Kidney epithelial cell (primary cell): ENCODE data around the gene GRIK2. TPM values are rescaled to one million over a fixed set of nuclear protein-coding genes. Genes with fewer than 3 reads are reported as not detected.

Experiments used
- DNase-seq: peaks from one replicate; pipeline ENCODE4 v3.0.0-alpha.2; 2010; ENCODE audit warnings: low read depth
- H3K27me3 ChIP-seq: 2 replicates; pipeline ENCODE4 v1.6.0; 2011; ENCODE audit warnings: low read length; ENCODE audit not compliant: control insufficient read depth, insufficient read depth
- H3K36me3 ChIP-seq: 2 replicates; pipeline ENCODE4 v1.5.1; 2011; ENCODE audit warnings: low read length; ENCODE audit not compliant: control insufficient read depth, insufficient read depth
- H3K4me3 ChIP-seq: 2 replicates; pipeline ENCODE4 v1.5.1; 2011; ENCODE audit warnings: low read depth, mild to moderate bottlenecking, control low read depth, low read length
- total RNA-seq: library from RNA; depleted of rRNA; stranded (reverse); fragments of >200 nt; gene quantifications from 2 replicates; pipeline ENCODE4 v1.2.3, GENCODE V29; 2015
- TF ChIP-seq, protein P1 (sequence below): IDR thresholded peaks from 2 replicates; pipeline ENCODE4 v1.5.1; 2011; ENCODE audit warnings: mild to moderate bottlenecking, moderate library complexity, low read length, control low read depth, inconsistent platforms; ENCODE audit not compliant: insufficient read depth, poor library complexity, severe bottlenecking

Gene GRIK2
- total RNA-seq, 1 donor from 2014 or later: 0.13 TPM

GRCh38 chr6:101994521-101994920 is 601.0 kb downstream of the GRIK2 start:
- Histone ChIP-seq H3K36me3 (no peaks in the 10 kb centered on the region), H3K4me3 (no peak overlapping the region), H3K27me3 (no peaks in the 10 kb centered on the region)
- TF ChIP-seq, protein P1, sequence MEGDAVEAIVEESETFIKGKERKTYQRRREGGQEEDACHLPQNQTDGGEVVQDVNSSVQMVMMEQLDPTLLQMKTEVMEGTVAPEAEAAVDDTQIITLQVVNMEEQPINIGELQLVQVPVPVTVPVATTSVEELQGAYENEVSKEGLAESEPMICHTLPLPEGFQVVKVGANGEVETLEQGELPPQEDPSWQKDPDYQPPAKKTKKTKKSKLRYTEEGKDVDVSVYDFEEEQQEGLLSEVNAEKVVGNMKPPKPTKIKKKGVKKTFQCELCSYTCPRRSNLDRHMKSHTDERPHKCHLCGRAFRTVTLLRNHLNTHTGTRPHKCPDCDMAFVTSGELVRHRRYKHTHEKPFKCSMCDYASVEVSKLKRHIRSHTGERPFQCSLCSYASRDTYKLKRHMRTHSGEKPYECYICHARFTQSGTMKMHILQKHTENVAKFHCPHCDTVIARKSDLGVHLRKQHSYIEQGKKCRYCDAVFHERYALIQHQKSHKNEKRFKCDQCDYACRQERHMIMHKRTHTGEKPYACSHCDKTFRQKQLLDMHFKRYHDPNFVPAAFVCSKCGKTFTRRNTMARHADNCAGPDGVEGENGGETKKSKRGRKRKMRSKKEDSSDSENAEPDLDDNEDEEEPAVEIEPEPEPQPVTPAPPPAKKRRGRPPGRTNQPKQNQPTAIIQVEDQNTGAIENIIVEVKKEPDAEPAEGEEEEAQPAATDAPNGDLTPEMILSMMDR: no peak
- DNase-seq: no peak

DNA sequence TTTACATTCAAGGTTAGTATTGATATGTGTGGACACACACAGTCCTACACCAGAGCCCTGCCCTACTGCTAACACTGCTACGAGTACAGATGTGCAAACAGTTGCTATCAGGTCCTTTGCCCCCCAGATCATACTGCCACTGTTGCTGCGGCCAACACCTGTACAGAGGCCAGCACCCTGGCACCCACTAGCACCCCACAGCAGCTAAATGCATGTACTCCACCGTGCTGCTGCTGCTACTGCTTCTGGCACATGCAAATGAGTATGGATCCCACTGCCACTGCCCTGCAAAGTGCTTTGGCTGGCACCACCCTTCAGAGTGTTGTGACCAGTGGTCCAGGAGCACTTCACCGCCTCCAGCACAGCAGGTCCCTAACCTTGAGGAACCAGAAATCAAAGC is 621.9 kb downstream of the GRIK2 start:
- Histone ChIP-seq H3K27me3 (no peaks in the 10 kb centered on the region), H3K36me3 (no peaks in the 10 kb centered on the region)

DNA sequence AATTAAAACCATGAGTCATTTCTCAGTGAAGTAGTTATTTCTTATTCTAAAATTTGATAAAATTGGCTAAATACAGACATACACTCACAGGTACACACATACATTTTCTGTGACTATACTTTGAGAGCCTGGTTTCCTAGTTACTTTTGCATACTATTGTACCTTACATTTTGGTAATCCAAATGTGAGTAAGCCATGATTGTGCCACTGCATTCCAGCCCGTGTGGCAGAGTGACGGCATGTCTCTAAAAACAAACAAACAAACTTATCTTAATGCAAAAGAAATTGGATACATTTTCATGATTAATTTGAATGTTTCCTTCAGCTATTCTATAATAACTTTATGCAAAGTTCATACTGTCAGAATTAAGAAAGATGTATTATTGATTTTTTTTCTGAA is 628.8 kb downstream of the GRIK2 start:
- no peak for DNase-seq
- TF ChIP-seq, protein P1: no peak
- H3K27me3 ChIP-seq: no peaks in the 10 kb centered on the region
- H3K4me3 ChIP-seq: no peak overlapping the region
- no peaks in the 10 kb centered on the region for H3K36me3 ChIP-seq

More for the DNA sequence above, 621.9 kb downstream of the GRIK2 start:
- TF ChIP-seq, protein P1: no peak
- H3K4me3 ChIP-seq: no peak overlapping the region
- DNase-seq: no peak

- DNase-seq: no peak
- Histone ChIP-seq H3K4me3 (no peak overlapping the region), H3K27me3 (no peaks in the 10 kb centered on the region), H3K36me3 (no peaks in the 10 kb centered on the region)
- TF ChIP-seq, protein P1: no peak
Observed at GRCh38 chr6:102022803-102023202, 629.3 kb downstream of the GRIK2 start.

DNA sequence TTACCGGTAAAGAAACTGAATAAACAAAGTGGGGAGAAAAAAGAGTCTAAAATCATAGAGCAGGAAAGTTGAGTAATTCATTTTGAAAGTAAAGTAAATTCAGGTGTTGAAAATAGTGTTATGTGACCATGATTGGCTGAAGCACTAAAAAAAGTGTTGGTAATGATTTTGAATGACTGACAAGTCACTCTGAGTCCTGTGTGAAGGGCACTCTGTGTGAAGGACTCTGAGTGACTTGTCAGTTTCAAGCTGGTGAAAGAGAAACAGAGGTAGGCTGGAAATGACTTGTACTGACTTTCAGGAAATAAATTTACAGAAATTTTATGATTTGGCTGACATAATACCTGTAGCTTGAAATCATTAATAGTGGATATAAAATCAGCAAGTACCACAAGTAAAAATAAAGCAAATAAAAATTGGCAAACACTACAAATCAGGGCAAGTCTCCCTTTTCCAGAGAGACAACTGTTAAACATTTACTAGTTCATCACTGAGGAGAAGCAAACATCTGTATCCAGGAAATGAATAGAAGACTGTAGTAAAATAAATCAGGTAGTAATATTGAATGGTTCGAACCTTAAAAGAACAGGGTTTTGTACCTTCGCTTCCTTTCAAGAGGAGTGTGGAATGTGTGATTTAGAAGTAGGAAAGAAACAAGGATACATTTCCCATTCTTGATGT is 630.6 kb downstream of the GRIK2 start:
- H3K4me3 ChIP-seq: no peak overlapping the region
- no peak for DNase-seq
- H3K27me3 ChIP-seq: no peaks in the 10 kb centered on the region
- TF ChIP-seq, protein P1: no peak
- H3K36me3 ChIP-seq: no peaks in the 10 kb centered on the region

DNA sequence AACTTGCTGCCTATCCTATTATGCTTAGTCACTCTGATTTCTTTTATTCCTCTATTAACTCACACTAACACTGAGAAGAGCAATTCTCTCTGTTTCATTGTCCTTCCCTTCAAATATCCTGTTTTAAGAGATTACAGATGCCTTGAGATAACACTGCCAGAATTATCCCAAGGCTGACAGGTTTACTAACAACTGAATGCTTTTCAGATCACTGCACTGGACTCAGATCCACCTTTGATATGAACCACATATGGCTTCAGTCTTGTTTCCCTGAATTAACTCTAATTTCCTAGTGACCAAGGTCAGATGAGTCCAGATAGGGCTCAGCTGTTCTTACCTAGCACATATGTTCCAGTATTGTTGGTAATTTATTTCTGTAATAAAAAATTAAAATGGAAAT is 633.1 kb downstream of the GRIK2 start:
- no peak for DNase-seq
- Histone ChIP-seq H3K36me3 (no peaks in the 10 kb centered on the region), H3K27me3 (no peaks in the 10 kb centered on the region), H3K4me3 (no peak overlapping the region)
- TF ChIP-seq, protein P1: no peak
